Mammary epithelial cell (primary cell): ENCODE data around the gene CYP2F1.

Source experiments
- CTCF ChIP-seq, 2 donors: IDR thresholded peaks in 1 of 2; conservative IDR thresholded peaks in 1 of 2; 2 replicates each; pipeline ENCODE4 v1.5.1; 2011 to 2012; ENCODE audit warnings: inconsistent platforms in 2 of 2, low read length in 2 of 2, mild to moderate bottlenecking in 2 of 2, control low read depth in 1 of 2, low read depth in 1 of 2; ENCODE audit not compliant: insufficient read depth in 1 of 2; ENCODE audit errors: extremely low read depth in 1 of 2
- EZH2 ChIP-seq: IDR thresholded peaks from 2 replicates; pipeline ENCODE4 v1.6.1; 2012; ENCODE audit warnings: low read length, inconsistent platforms, borderline replicate concordance

GRCh38 chr19:41159881-41160280 lies 45.6 kb downstream of the CYP2F1 start:
- TF ChIP-seq CTCF (conservative IDR thresholded peaks at IDR 0.05 in 1 of 2, IDR thresholded peaks at IDR 0.05 in 1 of 2; ENCODE audit: extremely low read depth in 1 of 2, insufficient read depth in 1 of 2, low read depth in 1 of 2, low read length in 2 of 2) (no peak), EZH2 (no peak)
